GM18951 (cell line): Measurements from ENCODE around the gene KLHL6.

ENCODE experiments used
- POLR2A ChIP-seq: IDR thresholded peaks from 4 replicates; pipeline ENCODE4 v1.6.1; 2011; ENCODE audit warnings: mild to moderate bottlenecking; ENCODE audit not compliant: insufficient read length, insufficient read depth; ENCODE audit errors: extremely low read depth
- in situ Hi-C: fragments of 300-500 bp; cut with MboI; formaldehyde crosslinking; loops from one replicate; pipeline ENCODE4 v1.12.0; 2022; ENCODE audit warnings: low sequenced_read_pairs, mixed read lengths, inconsistent platforms; ENCODE audit not compliant: unreplicated experiment

The KLHL6 gene

GRCh38 chr3:183500319-183500718 lies 55.2 kb downstream of the KLHL6 start:
- no peak for TF ChIP-seq POLR2A
- in situ Hi-C loops: no loop called here

- TF ChIP-seq POLR2A: no peak
- in situ Hi-C loops: no loop called here
These were observed 56.9 kb downstream of the KLHL6 start for GRCh38 chr3:183498634-183499033.

GRCh38 chr3:183497313-183497712 lies 58.2 kb downstream of the KLHL6 start:
- no peak for TF ChIP-seq POLR2A
- in situ Hi-C loops: no loop called here

- in situ Hi-C loops: no loop called here
- no peak for TF ChIP-seq POLR2A
These were observed 59.2 kb downstream of the KLHL6 start for GRCh38 chr3:183496311-183496710.

GRCh38 chr3:183494341-183494740 lies 61.2 kb downstream of the KLHL6 start:
- TF ChIP-seq POLR2A: no peak
- in situ Hi-C loops: no loop called here

- TF ChIP-seq POLR2A: no peak
- in situ Hi-C loops: no loop called here
These were observed 62.0 kb downstream of the KLHL6 start for GRCh38 chr3:183493296-183494045.

- in situ Hi-C loops: no loop called here
- no peak for TF ChIP-seq POLR2A
These were observed 62.7 kb downstream of the KLHL6 start for GRCh38 chr3:183492849-183493179.

GRCh38 chr3:183491923-183492848 lies 63.3 kb downstream of the KLHL6 start:
- in situ Hi-C loops: no loop called here
- no peak for TF ChIP-seq POLR2A

GRCh38 chr3:183491109-183491922 lies 64.2 kb downstream of the KLHL6 start:
- no peak for TF ChIP-seq POLR2A
- in situ Hi-C loops: no loop called here

- in situ Hi-C loops: no loop called here
- no peak for TF ChIP-seq POLR2A
These were observed 64.9 kb downstream of the KLHL6 start for GRCh38 chr3:183490653-183491052.

- no peak for TF ChIP-seq POLR2A
- in situ Hi-C loops: no loop called here
These were observed 65.3 kb downstream of the KLHL6 start for GRCh38 chr3:183490211-183490601.

- in situ Hi-C loops: no loop called here
- no peak for TF ChIP-seq POLR2A
These were observed 65.9 kb downstream of the KLHL6 start for GRCh38 chr3:183489455-183490210.

- in situ Hi-C loops: no loop called here
- TF ChIP-seq POLR2A: no peak
These were observed 67.2 kb downstream of the KLHL6 start for GRCh38 chr3:183488343-183488742.

GRCh38 chr3:183487896-183488295 lies 67.6 kb downstream of the KLHL6 start:
- in situ Hi-C loops: no loop called here
- TF ChIP-seq POLR2A: no peak
